Esophagus squamous epithelium (tissue), 4 donors: Measurements from ENCODE around the gene NRXN2.

Source experiments
- CTCF ChIP-seq, 6 experiments: fragments of 450-650 bp in 4 of 6; fragments of 200-600 bp in 2 of 6; sonication (generic) in 2 of 6; IDR thresholded peaks; one replicate each; pipeline ENCODE4 v1.5.1; 2016 to 2019; ENCODE audit warnings: antibody characterized with exemption in 6 of 6, mild to moderate bottlenecking in 4 of 6, moderate library complexity in 4 of 6
- POLR2A ChIP-seq, 4 donors: fragments of 450-650 bp; IDR thresholded peaks; one replicate each; pipeline ENCODE4 v1.6.1; 2017; ENCODE audit warnings: antibody characterized with exemption in 4 of 4, mild to moderate bottlenecking in 4 of 4, moderate library complexity in 3 of 4

GRCh38 chr11:64597671-64598101 is 125.3 kb downstream of the NRXN2 start:
- TF ChIP-seq CTCF (IDR thresholded peaks at IDR 0.05), result no peak
- TF ChIP-seq POLR2A (IDR thresholded peaks at IDR 0.05), result no peak
